PC-9 (cell line): ENCODE measurements around the gene AIFM2. TPM values are rescaled to one million over a fixed set of nuclear protein-coding genes. Genes with fewer than 3 reads are reported as not detected.
"Not testable (repeated sequence)": the region's sequence is repeated elsewhere in the genome, so short reads cannot be mapped to it uniquely, and the experiment has no call there.

Experiments
- BruUV-seq: library from RNA; stranded (reverse); fragments of 400-500 nt; replicated peaks from 2 replicates; lab custom pipeline; 2021; lab: Mats Ljungman, UMichigan
- CTCF ChIA-PET: fragments of 300-600 bp; sonication (Branson Sonifier 250); formaldehyde crosslinking; loops from one replicate; lab custom pipeline; 2022; ENCODE audit warnings: antibody characterized with exemption; lab: Charles Lee
- POLR2A ChIA-PET: fragments of 300-600 bp; sonication (Branson Sonifier 250); formaldehyde crosslinking; loops from one replicate; lab custom pipeline; 2022; ENCODE audit warnings: antibody characterized with exemption; ENCODE audit not compliant: unreplicated experiment; lab: Charles Lee
- DNase-seq, 2 experiments: peaks; one replicate each; pipeline versions ENCODE4 v3.0.0 to v3.0.0-alpha.2; 2015 to 2022; ENCODE audit warnings: mixed read lengths in 1 of 2
- H2AFZ ChIP-seq: fragments of 200-600 bp; sonication (generic); 2 replicates; pipeline ENCODE4 v1.8.1; 2017; ENCODE audit warnings: antibody characterized with exemption
- H3F3A ChIP-seq: fragments of 200-600 bp; sonication (generic); 2 replicates; pipeline ENCODE4 v1.8.1; 2017; ENCODE audit warnings: antibody characterized with exemption, mild to moderate bottlenecking, low read depth; ENCODE audit not compliant: insufficient read depth
- H3K27ac ChIP-seq: fragments of 200-600 bp; sonication (generic); 2 replicates; pipeline ENCODE4 v1.6.1; 2016; ENCODE audit warnings: mixed run types
- H3K27me3 ChIP-seq: fragments of 200-600 bp; sonication (generic); 2 replicates; pipeline ENCODE4 v1.6.1; 2016; ENCODE audit warnings: low read depth, mixed run types; ENCODE audit not compliant: insufficient read depth
- H3K36me3 ChIP-seq: fragments of 200-600 bp; sonication (generic); 2 replicates; pipeline ENCODE4 v1.6.1; 2016; ENCODE audit warnings: low read depth, mixed run types
- H3K4me1 ChIP-seq: fragments of 200-600 bp; sonication (generic); replicated peaks from 2 replicates; pipeline ENCODE4 v1.6.1; 2016; ENCODE audit warnings: mixed run types; ENCODE audit not compliant: insufficient read depth
- H3K4me2 ChIP-seq: fragments of 200-600 bp; sonication (generic); 2 replicates; pipeline ENCODE4 v1.6.1; 2017; ENCODE audit warnings: mixed run types
- H3K4me3 ChIP-seq: fragments of 200-600 bp; sonication (generic); 2 replicates; pipeline ENCODE4 v1.6.1; 2016; ENCODE audit warnings: mixed run types
- H3K79me2 ChIP-seq: fragments of 200-600 bp; sonication (generic); 2 replicates; pipeline ENCODE4 v1.6.1; 2017; ENCODE audit warnings: low read depth, mixed run types
- H3K9me2 ChIP-seq: fragments of 200-600 bp; sonication (generic); 2 replicates; pipeline ENCODE4 v1.8.1; 2017; ENCODE audit warnings: mild to moderate bottlenecking; ENCODE audit not compliant: insufficient read depth
- H3K9me3 ChIP-seq: fragments of 200-600 bp; sonication (generic); 2 replicates; pipeline ENCODE4 v1.8.1; 2016; ENCODE audit warnings: low read depth; ENCODE audit not compliant: insufficient read depth
- H4K20me1 ChIP-seq: fragments of 200-600 bp; sonication (generic); 2 replicates; pipeline ENCODE4 v1.8.1; 2017; ENCODE audit not compliant: insufficient read depth
- CTCF ChIP-seq: fragments of 200-600 bp; sonication (generic); conservative IDR thresholded peaks from 2 replicates; pipeline ENCODE4 v1.6.1; 2017; ENCODE audit warnings: mixed run types, antibody characterized with exemption, mild to moderate bottlenecking, moderate library complexity
- EZH2 ChIP-seq: fragments of 200-600 bp; sonication (generic); IDR thresholded peaks from 2 replicates; pipeline ENCODE4 v1.8.0; 2017; ENCODE audit warnings: antibody characterized with exemption, low read depth
- intact Hi-C: fragments of 100-400 bp; cut with micrococcal nuclease; formaldehyde crosslinking; loops from one replicate; pipeline ENCODE4 v1.10.0; 2022; ENCODE audit not compliant: unreplicated experiment
- total RNA-seq: library from RNA; stranded (reverse); gene quantifications from 2 replicates; pipeline ENCODE4 v1.2.3, GENCODE V29; 2021

Gene AIFM2
- total RNA-seq, 1 experiment from 2014 or later: 47.0 TPM

DNA sequence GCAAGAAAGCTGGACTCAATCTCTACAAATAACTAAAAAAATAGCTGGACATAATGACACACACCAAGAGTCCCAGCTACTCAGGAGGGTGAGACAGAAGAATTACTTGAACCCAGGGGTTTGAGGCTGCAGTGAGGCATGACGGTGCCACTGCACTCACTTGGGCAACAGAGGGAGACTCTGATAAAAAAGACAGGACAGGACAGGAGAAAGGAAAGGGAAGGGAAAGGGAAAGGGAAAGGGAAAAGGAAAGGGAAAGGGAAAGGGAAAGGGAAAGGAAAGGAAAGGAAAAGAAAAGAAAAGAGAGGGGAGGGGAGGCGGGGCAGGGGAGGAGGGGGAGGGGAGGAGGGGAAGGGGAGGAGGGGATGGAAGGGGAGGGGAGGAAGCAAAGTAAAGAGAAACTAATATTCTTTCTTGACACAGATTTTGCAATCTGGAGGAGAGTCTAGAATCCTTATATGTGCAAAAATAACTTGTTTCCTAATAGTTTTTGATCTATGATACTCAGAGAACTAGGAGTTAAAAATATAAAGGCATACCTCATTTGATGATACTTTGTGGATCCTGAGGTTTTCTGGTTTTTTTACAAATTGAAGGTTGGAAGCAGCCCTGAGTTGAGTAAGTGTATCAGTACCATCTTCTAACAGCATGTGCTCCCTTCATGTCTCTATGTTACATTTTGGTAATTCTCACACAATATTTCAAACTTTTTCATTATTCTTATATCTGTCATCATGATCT is 29.7 kb upstream of the AIFM2 start:
- H3K4me1 ChIP-seq: no peaks in the 10 kb centered on the region
- H3K36me3 ChIP-seq: peaks cover 59% of the 10 kb centered on the region
- CTCF ChIA-PET: no interaction called here
- peaks cover 74% of the 10 kb centered on the region for H3K79me2 ChIP-seq
- no peak overlapping the region for H3K27ac ChIP-seq
- H3K9me3 ChIP-seq: no peaks in the 10 kb centered on the region
- POLR2A ChIA-PET: no interaction called here
- TF ChIP-seq CTCF (no peak), EZH2 (no peak)
- H4K20me1 ChIP-seq: peaks cover 65% of the 10 kb centered on the region
- H2AFZ ChIP-seq: no peak overlapping the region
- no peak for DNase-seq
- H3K9me2 ChIP-seq: no peaks in the 10 kb centered on the region
- peaks cover 10% of the 10 kb centered on the region; the same call in 1 of the 2 replicates for H3F3A ChIP-seq
- intact Hi-C loops: no loop called here
- no TSS peak for BruUV-seq
- H3K4me2 ChIP-seq: no peak overlapping the region
- H3K4me3 ChIP-seq: no peak overlapping the region
- no peaks in the 10 kb centered on the region for H3K27me3 ChIP-seq

DNA sequence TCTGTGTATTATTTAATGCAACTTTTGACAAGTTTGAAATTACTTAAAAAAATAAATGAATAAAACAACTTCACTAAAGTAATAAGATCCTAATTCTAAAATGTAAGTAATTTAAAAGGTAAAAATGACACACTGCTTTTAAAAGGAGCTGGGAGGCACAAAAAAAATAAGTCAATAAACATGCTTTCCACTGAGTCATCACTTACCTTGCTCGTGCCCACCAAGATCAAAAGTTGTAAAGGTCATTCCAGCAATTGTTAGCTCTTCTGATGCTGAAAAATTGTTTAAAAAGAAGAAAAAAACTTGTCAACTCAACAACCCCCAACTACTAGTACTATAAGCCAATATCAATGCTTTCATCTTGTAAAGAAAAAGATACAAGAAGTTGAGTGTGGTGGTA is 28.2 kb upstream of the AIFM2 start:
- no peaks in the 10 kb centered on the region for H3K4me1 ChIP-seq
- peaks cover 10% of the 10 kb centered on the region; the same call in 1 of the 2 replicates for H3F3A ChIP-seq
- TF ChIP-seq CTCF (no peak), EZH2 (no peak)
- no TSS peak for BruUV-seq
- ChIA-PET POLR2A (no interaction called here), CTCF (no interaction called here)
- H3K9me3 ChIP-seq: no peaks in the 10 kb centered on the region
- H2AFZ ChIP-seq: no peak overlapping the region
- H3K4me2 ChIP-seq: no peak overlapping the region
- no peak overlapping the region; the same call in 1 of the 2 replicates for H3K27ac ChIP-seq
- intact Hi-C loops: no loop called here
- no peak for DNase-seq
- peaks cover 59% of the 10 kb centered on the region for H3K79me2 ChIP-seq
- peaks cover 50% of the 10 kb centered on the region for H4K20me1 ChIP-seq
- H3K4me3 ChIP-seq: no peak overlapping the region
- H3K27me3 ChIP-seq: no peaks in the 10 kb centered on the region
- no peaks in the 10 kb centered on the region for H3K9me2 ChIP-seq
- H3K36me3 ChIP-seq: peaks cover 53% of the 10 kb centered on the region

DNA sequence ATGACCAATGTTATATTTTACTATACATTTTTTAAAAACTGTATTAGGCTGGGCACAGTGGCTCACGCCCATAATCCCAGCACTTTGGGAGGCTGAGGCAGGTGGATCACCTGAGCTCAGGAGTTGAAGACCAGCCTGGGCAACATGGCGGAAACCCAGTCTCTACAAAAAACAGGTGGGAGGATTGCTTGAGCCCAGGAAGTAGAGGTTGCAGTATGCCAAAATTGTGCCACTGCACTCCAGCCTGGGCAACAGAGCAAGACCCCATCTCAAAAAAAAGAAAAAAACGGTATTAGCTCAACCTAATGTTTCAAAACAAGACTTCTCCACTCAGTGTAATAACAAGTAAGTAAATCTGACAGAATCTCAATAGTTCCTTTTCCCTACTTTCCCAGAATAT is 26.7 kb upstream of the AIFM2 start:
- H3K27ac ChIP-seq, BruUV-seq, H3K27me3 ChIP-seq, H3K4me3 ChIP-seq, CTCF ChIA-PET, intact Hi-C loops, H3K4me2 ChIP-seq, H3K9me2 ChIP-seq, H2AFZ ChIP-seq, H3F3A ChIP-seq, H3K4me1 ChIP-seq, H3K9me3 ChIP-seq, DNase-seq: not testable (repeated sequence)
- Histone ChIP-seq H3K79me2 (peaks cover 47% of the 10 kb centered on the region), H4K20me1 (peaks cover 41% of the 10 kb centered on the region), H3K36me3 (peaks cover 61% of the 10 kb centered on the region)
- POLR2A ChIA-PET: interaction anchor here (0.6 kb wide), 1 partner anchor 162 kb away, joined by 3 read pairs; no protein-coding TSS in a partner anchor
